ENCODE results near the gene SYNDIG1. TPM values are rescaled to one million over a fixed set of nuclear protein-coding genes. Genes with fewer than 3 reads are reported as not detected.

The SYNDIG1 gene
- total and polyA plus RNA-seq, 9 of the 15 experiments (the other 6 are each of a cell fraction or from before 2014, with no cell fraction given) = not detected

DNA sequence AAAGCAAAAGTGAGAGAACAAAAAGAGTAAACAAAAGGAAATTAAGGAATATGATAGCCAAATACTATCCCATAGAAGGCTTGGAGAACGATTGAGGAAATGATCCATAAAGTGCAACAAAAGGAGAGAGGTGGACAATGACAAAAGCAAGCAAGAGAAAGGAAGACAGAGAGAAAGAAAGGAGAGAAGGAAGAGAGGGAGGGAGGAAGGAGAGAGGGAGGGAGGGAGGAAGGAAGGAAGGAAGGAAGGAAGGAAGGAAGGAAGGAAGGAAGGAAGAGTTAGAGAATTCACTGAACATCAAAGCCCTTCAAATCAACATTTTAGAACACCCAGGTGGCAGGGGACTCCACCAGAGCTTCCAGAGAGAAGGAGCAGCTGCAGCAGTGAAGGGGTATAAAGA, 185.0 kb downstream of the SYNDIG1 start:
- Histone ChIP-seq H3K27me3 (ENCODE audit: control insufficient read depth in 2 of 2, insufficient read depth in 2 of 2, low read length in 2 of 2) (peaks cover 0 to 10% of the 10 kb centered on the region in 2 experiments; a peak in 2 of 5 replicates), H3K36me3 (ENCODE audit: control insufficient read depth, insufficient read depth, low read length) (no peaks in the 10 kb centered on the region), H3K9ac (ENCODE audit: insufficient read depth in 1 of 2, low read depth in 2 of 2, low read length in 2 of 2) (no peak overlapping the region), H4K20me1 (replicated peaks; ENCODE audit: control insufficient read depth, insufficient read depth, low read length) (no peaks in the 10 kb centered on the region), H2AFZ (ENCODE audit: low read depth, low read length) (no peak overlapping the region), H3K4me2 (ENCODE audit: insufficient read depth, low read length) (no peak overlapping the region), H3K79me2 (ENCODE audit: control insufficient read depth, insufficient read depth, low read length) (no peaks in the 10 kb centered on the region), H3K9me1 (ENCODE audit: control insufficient read depth, insufficient read depth, low read length) (no peaks in the 10 kb centered on the region), H3K27ac (ENCODE audit: extremely low read depth, low read depth, low read length) (no peak overlapping the region), H3K4me3 (no peak overlapping the region), H3K4me1 (replicated peaks in 1 of 2; ENCODE audit: control insufficient read depth in 2 of 2, insufficient read depth in 2 of 2, low read length in 2 of 2) (no peaks in the 10 kb centered on the region), H3K9me3 (replicated peaks; ENCODE audit: control insufficient read depth, insufficient read depth, low read depth, low read length) (no peaks in the 10 kb centered on the region)
- FAIRE-seq = no peak
- WGBS (ENCODE audit: insufficient coverage, low coverage, missing lambda C conversion rate) = 0% methylated on average over 1 of the region's 1 CpG
- ATAC-seq = no peak
- in situ Hi-C loops (cut with MboI) (no loop called here), intact Hi-C loops (cut with micrococcal nuclease) (no loop called here)
- BruUV-seq (replicated peaks) = no TSS peak
- CTCF ChIA-PET (ENCODE audit: low intra/inter-chr PET ratio) = no interaction called here
- DNase-seq (ENCODE audit: extremely low read depth in 1 of 4, low spot score in 3 of 4) = no peak
- POLR2A ChIA-PET = no interaction called here
- no peak for TF ChIP-seq SPI1 (IDR thresholded peaks at IDR 0.05; ENCODE audit: borderline replicate concordance, low read depth, low read length)
- no peak for TF ChIP-seq ZNF347 (CRISPR knock-in tag; IDR thresholded peaks at IDR 0.05; ENCODE audit: low read depth)
- TF ChIP-seq, protein P1, sequence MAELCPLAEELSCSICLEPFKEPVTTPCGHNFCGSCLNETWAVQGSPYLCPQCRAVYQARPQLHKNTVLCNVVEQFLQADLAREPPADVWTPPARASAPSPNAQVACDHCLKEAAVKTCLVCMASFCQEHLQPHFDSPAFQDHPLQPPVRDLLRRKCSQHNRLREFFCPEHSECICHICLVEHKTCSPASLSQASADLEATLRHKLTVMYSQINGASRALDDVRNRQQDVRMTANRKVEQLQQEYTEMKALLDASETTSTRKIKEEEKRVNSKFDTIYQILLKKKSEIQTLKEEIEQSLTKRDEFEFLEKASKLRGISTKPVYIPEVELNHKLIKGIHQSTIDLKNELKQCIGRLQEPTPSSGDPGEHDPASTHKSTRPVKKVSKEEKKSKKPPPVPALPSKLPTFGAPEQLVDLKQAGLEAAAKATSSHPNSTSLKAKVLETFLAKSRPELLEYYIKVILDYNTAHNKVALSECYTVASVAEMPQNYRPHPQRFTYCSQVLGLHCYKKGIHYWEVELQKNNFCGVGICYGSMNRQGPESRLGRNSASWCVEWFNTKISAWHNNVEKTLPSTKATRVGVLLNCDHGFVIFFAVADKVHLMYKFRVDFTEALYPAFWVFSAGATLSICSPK (IDR thresholded peaks at IDR 0.05; ENCODE audit: borderline replicate concordance) = no peak
- no peak for TF ChIP-seq ZNF316 (IDR thresholded peaks at IDR 0.05)
- no peak for TF ChIP-seq ZZZ3 (IDR thresholded peaks at IDR 0.05)
- TF ChIP-seq ZC3H8 (IDR thresholded peaks at IDR 0.05) = no peak
- TF ChIP-seq, protein P2, sequence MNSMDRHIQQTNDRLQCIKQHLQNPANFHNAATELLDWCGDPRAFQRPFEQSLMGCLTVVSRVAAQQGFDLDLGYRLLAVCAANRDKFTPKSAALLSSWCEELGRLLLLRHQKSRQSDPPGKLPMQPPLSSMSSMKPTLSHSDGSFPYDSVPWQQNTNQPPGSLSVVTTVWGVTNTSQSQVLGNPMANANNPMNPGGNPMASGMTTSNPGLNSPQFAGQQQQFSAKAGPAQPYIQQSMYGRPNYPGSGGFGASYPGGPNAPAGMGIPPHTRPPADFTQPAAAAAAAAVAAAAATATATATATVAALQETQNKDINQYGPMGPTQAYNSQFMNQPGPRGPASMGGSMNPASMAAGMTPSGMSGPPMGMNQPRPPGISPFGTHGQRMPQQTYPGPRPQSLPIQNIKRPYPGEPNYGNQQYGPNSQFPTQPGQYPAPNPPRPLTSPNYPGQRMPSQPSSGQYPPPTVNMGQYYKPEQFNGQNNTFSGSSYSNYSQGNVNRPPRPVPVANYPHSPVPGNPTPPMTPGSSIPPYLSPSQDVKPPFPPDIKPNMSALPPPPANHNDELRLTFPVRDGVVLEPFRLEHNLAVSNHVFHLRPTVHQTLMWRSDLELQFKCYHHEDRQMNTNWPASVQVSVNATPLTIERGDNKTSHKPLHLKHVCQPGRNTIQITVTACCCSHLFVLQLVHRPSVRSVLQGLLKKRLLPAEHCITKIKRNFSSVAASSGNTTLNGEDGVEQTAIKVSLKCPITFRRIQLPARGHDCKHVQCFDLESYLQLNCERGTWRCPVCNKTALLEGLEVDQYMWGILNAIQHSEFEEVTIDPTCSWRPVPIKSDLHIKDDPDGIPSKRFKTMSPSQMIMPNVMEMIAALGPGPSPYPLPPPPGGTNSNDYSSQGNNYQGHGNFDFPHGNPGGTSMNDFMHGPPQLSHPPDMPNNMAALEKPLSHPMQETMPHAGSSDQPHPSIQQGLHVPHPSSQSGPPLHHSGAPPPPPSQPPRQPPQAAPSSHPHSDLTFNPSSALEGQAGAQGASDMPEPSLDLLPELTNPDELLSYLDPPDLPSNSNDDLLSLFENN (IDR thresholded peaks at IDR 0.05; ENCODE audit: low read depth in 2 of 2, low read length in 2 of 2) = no peak
- TF ChIP-seq ZNF561 (CRISPR knock-in tag; conservative IDR thresholded peaks at IDR 0.05) = no peak
- TF ChIP-seq ESRRA (IDR thresholded peaks at IDR 0.05; ENCODE audit: borderline replicate concordance, low read depth) = no peak
- TF ChIP-seq PRPF4 (IDR thresholded peaks at IDR 0.05; ENCODE audit: insufficient read depth, low read depth, low read length, poor library complexity, severe bottlenecking) = no peak
- no peak for TF ChIP-seq NR1H2 (CRISPR knock-in tag; IDR thresholded peaks at IDR 0.05)
- TF ChIP-seq ZNF408 (CRISPR knock-in tag; IDR thresholded peaks at IDR 0.05; ENCODE audit: low read depth) = no peak
- TF ChIP-seq YBX1 (IDR thresholded peaks at IDR 0.05) = no peak
- TF ChIP-seq, protein P3, sequence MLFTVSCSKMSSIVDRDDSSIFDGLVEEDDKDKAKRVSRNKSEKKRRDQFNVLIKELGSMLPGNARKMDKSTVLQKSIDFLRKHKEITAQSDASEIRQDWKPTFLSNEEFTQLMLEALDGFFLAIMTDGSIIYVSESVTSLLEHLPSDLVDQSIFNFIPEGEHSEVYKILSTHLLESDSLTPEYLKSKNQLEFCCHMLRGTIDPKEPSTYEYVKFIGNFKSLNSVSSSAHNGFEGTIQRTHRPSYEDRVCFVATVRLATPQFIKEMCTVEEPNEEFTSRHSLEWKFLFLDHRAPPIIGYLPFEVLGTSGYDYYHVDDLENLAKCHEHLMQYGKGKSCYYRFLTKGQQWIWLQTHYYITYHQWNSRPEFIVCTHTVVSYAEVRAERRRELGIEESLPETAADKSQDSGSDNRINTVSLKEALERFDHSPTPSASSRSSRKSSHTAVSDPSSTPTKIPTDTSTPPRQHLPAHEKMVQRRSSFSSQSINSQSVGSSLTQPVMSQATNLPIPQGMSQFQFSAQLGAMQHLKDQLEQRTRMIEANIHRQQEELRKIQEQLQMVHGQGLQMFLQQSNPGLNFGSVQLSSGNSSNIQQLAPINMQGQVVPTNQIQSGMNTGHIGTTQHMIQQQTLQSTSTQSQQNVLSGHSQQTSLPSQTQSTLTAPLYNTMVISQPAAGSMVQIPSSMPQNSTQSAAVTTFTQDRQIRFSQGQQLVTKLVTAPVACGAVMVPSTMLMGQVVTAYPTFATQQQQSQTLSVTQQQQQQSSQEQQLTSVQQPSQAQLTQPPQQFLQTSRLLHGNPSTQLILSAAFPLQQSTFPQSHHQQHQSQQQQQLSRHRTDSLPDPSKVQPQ (CRISPR knock-in tag; IDR thresholded peaks at IDR 0.05; ENCODE audit: borderline replicate concordance) = no peak
- TF ChIP-seq, protein P4, sequence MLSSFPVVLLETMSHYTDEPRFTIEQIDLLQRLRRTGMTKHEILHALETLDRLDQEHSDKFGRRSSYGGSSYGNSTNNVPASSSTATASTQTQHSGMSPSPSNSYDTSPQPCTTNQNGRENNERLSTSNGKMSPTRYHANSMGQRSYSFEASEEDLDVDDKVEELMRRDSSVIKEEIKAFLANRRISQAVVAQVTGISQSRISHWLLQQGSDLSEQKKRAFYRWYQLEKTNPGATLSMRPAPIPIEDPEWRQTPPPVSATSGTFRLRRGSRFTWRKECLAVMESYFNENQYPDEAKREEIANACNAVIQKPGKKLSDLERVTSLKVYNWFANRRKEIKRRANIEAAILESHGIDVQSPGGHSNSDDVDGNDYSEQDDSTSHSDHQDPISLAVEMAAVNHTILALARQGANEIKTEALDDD (IDR thresholded peaks at IDR 0.05) = no peak
- TF ChIP-seq BACH1 (tag; IDR thresholded peaks at IDR 0.05) = no peak
